Pulmonary artery endothelial cell (primary cell): Measurements from ENCODE around the gene AMOTL1. TPM values are rescaled to one million over a fixed set of nuclear protein-coding genes. Genes with fewer than 3 reads are reported as not detected.

Source experiments
- DNase-seq: peaks from one replicate; pipeline ENCODE4 v3.0.0-alpha.2; 2011; ENCODE audit warnings: low read depth, low spot score
- total RNA-seq: library from RNA; depleted of rRNA; stranded (reverse); fragments of >200 nt; gene quantifications from 2 replicates; pipeline ENCODE4 v1.2.3, GENCODE V29; 2014

Gene AMOTL1
- total RNA-seq, 1 donor from 2014 or later, result 49.5 TPM

DNA sequence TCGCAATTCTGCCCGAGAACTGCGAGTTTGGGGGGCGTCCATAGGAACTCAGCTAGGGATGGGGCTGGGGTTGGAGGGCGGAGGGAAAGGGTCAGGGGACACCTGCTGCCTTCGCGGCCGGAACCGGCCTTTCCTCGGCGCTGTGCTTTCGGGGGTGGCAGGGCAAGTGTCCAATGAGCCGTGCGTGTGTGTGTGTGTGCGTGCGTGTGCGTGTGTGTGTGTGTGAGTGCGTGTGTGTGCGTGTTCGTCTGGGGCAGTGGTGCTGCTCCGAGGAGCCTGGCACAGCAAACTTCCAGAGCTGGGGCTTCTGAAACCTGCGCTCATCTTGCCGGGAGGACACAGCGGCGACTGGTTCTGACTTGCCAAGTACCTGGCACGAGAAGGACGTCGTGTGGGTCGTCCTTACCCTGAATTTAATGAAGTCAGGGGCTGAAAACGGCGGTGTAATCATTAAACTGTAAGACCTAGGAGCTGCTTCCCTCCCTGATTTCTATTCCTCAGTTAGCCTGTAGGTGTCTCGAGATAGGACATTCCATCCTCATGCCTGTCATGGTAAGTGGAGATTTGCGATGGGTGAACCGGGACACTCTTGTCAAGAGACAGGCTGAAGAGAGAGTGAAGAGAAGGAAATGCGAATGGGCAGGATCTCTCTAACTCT, 27.0 kb upstream of the AMOTL1 start:
- DNase-seq, result no peak

DNA sequence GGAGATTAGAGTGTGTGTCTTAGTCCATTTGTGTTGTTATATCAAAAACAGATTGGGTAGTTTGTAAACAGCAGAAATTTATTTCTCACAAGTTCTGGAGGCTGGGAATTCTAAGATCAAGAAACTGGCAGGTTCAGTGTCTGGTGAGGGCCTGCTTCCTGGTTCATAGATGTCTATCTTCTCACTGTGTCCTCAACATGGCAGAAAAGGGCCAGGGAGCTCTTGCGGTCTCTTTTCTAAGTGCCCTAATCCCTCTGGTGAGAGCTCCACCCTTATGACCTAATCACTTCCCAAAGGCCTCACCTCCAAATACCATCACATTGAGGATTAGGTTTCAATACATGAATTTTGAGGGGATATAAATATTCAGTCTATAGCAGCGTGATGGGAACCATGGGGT, 25.5 kb upstream of the AMOTL1 start:
- no peak for DNase-seq

DNA sequence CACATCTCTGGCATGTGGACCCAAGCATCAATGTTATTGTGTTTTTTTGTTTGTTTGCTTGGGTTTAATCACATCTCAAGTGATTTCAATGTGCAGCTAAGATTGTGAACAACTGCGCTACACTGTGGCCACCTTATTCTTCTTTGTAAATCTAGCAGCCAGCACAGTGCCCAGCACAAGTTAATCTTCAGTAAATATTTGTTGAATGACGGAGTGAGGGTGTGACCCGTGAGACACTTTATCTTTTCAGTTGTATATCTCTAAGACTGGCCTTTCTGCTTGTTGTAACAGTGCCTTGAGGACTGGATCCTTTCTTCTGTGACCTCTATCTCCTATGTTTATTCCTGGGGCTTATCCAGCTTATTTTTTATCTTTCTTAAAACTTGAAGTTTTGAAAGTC, 21.4 kb upstream of the AMOTL1 start:
- DNase-seq, result no peak

DNA sequence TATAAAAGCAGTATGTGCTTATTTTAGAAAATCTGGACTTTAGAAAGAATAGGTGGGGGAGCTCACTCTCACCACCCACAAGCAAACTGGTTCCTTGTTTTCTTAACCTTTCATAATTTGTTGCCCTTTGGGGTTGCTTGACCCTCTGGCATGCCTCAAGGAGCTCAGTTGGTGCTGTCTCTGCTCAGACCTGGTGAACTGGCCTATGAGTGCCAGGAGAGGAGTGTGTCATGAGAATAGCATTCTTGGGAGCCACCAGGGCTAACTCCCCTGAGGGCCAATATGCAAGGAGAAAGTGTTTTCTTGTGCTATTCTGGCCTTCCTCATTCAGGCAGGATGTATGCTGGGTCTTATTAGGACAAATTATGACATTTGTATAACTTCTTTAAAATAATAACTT, 21.0 kb upstream of the AMOTL1 start:
- no peak for DNase-seq

DNA sequence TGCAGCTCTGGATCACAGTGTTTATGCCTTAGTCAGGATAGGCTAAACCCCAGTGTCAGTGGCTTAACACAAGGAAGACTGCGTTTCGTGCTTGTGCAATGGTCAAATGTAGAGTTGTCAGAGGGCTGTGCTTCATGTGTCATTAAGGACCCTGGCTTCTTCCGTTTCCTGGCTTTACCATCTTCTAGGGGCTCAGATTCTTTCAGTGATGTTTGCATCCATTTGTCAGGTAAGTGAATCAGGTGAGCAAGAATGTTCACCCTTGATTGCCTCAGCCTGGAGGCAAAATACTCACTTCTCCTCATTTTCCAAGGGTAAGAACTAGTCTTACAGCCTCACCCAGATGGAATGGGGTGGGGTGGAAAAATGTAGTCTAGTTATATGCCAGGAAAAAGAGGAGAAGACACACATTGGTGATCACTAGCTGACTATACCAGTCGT, 20.5 kb upstream of the AMOTL1 start:
- no peak for DNase-seq

DNA sequence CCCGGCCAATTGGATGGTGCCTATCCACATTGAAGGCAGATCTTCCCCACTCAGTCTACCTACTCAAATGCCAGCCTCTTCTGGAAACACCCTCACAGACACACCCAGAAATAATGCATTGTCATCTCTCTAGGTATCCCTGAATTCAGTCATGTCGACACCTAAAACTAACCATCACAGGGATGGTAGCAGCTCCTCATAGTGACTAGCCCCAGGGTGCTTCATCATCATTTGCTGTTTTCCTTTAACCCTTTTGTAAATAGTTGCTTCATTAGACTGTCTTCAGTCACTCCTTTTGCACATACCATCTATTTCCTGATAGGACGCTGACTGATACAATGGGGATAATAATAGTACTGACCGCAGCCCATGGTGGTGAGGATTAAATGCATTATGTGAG, 18.8 kb upstream of the AMOTL1 start:
- no peak for DNase-seq

DNA sequence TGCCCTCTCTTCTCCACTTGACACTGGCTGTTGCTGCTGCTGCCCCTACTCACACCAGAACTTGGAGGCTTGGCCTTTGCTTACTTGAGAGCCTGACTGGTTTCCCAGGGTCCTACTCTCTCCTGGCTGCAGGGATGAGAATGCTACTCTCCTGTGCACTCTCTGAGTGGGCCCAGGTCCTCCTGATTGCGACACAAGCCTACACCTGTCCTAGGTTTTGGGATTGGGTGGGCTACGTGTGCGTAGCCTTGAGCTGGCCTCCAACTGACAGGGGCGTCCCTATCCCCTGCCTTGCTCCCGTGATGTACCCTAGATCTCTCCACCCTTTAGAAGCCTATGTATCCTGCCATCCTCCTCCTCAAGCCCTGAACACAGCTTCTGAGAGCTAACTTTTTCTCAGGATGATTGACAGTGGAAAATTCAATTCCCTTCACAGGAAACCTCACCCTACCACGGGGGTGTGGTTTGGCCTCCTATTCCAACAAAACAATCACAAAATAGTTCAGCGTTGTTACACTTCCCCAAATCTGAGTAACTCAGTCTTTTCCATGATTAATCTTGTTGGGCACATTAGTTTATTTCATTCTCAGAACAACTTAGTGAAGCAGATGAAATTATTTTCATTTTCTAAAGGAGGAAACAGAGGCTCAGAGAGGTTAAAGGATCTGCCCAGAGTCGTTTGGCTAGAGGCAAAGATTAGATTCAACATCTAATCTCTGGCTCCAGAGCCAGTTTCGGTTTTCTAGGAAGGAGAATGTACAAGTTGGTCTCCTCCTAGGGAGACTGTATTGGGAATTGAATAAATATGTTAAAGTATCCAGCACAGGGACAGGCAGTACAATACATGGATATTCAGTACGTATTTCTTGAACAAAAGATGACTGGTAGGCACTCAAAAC, 17.6 kb upstream of the AMOTL1 start:
- DNase-seq, result no peak

DNA sequence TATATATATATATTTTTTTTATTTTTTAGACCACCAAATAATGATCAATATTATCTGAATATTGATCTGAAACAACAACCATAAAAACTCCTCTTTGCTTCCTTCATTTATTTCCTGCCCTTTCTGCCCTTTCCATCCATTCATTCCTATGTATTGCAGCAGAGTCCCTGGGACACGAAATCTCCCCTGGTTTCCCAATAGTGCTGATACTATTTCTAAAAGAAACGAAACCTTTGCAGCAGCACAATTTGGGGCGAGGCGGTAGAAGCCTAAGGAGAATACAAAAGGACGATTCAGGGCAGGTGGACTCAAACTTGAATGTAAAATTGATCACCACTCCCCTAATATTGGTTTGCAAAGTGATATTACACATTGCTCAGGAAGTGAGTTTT, 16.9 kb upstream of the AMOTL1 start:
- DNase-seq, result no peak

DNA sequence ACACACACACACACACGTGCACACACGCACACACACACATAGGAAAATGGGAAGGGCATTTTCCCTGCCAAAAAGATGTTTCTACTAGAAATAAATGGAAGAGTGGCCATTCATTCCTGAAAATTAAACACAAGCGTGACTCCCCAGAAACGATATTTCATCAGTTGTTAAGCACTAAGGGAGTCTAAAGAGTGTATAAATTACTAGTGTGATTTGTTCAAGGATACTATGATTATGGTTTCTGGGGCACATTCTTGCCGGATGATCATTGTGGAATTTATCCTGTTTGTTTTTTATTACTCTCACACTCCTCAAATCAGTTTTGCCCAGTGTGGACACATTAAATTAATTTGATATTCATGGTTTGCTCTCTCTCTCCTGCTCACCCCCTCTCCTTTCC, 16.4 kb upstream of the AMOTL1 start:
- no peak for DNase-seq

DNA sequence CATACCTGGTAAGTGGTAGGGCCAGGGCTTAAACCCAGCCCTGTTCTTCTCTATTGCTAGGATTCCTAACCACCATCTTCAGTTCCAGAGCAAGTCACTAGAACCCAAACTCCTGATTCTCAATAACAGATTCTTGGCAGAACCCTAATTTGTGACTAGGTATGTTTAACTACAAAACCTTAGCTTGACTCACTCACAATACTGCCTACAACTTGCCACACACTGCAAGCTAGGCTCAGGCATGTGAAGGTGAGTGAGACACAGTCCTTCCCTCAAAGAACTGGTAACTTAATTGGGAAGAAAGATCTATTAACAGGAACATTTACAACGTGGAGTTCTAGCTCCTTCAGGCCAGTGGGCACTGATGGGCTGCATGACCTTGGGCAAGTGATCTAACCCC, 14.5 kb upstream of the AMOTL1 start:
- DNase-seq, result no peak

DNA sequence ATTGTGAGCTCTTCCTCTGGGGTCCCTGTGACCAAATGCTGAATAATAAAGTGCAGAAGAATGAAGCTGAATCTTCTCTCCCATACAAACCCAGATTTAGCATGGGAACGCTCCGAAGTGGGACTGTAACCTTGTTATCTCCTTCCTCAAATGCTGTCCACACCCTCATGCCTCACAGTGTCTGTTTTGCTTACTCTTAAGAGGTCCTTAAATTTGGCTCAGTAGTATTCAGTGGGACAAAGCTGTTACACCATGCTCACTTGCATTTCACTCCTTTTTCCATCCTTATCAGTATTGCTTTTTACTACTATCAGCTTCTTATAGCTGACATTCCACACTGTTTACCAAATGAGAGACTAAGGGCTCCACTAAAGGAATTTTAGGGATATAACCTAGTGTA, 13.8 kb upstream of the AMOTL1 start:
- DNase-seq, result no peak

DNA sequence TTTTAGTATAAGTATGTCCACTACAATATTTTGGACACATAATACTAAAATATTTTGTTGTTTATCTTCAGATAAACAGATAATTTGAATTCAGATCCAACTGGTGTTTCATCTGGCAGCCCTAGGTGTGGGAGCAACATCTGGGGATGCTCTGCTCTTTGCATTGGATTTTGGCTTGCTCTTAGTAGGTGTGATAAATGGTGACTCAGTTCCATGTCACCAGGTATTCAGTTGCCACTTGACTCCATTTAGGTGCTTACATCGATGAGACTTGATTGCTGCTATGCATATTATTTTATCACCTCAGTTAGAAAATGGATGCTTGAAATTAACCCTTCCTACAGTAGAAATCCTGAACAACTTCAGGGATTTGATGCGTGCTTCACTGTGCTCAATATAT, 13.3 kb upstream of the AMOTL1 start:
- DNase-seq, result no peak

DNA sequence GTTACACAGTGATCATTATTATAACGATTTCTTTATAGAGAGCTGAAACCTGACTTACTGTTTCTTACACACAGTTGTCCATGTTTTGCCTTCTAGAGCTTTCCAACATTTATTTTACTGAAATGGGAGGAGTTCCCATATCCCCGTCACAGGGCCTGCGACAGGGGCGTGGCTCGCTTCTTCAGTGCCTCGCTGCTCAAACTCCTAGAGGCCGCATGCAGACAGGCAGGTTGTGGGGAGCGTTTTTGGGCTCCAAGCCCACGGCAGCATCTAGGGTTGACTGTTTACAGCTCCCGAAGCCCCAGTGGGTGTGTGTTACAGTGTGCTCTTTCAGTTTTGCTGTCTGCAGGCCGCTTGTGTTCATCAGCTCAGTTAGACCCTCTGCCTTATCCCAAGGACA, 12.7 kb upstream of the AMOTL1 start:
- DNase-seq, result no peak

DNA sequence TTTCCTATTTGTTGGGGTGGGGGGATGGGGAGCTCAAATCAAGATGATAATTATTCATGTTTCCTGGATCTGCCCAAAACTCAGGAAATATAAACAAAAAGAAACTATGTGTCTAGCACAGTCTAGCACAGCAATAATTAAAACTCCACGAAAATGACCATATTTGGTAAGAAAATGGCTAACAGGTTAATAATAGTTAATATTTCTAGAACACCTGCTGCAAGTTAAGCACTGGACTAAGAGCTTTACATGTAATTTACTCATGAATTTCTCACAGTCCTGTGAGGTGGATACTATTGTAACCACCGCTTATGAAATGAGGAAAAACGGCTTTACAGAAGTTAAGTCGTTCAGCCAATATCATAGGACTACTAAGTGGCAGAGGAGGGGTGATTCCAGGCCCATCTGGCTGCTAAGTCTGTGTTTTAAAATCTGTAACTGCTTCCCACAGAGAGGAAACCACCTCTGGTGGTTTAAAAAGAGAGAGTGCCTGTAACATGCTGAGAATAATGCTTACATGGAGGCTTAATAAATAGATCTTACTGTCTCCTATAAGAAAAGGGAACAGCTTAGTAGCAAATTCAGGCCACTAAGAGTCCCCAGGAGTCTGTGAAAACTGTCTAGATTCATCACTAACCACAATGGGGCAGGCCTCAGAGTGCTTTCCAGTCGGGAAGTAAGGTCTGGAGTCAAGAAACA, 11.0 kb upstream of the AMOTL1 start:
- no peak for DNase-seq

DNA sequence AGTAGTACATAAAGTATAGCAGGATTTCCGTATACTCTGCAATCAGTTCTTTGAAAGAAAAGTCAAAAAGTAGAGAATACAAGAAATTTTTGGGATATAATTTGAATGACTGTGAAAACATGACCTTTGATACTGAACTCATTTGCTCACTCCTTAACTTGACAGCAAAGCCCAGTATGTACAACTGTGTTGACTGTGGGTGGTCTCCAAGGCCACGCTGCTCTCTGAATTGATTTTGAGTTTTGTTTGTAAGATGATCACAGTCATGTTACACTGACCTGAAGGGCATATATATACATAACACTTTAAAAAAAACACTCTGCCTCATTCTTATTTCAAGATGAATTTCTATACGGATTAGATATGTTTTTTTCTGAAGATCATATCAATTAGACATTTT, 9.5 kb upstream of the AMOTL1 start:
- DNase-seq, result no peak

DNA sequence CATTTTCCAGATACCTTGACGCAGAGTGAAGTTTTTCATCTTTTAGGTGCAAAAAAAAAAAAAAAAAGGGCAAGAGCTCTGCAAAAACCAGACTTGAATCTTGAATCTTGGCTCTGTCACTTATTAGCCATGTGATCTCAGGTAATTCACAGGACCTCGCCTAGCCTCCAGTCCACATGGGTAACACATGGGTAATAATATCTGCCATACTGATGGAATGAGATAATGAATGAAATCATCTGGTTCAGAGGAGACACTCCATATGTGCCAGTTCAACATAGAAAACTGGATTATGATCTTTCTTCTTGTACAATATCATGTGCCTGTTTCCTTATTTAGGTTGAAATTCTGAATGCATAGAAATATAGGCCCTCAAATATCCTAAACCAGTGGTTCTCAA, 8.6 kb upstream of the AMOTL1 start:
- no peak for DNase-seq

DNA sequence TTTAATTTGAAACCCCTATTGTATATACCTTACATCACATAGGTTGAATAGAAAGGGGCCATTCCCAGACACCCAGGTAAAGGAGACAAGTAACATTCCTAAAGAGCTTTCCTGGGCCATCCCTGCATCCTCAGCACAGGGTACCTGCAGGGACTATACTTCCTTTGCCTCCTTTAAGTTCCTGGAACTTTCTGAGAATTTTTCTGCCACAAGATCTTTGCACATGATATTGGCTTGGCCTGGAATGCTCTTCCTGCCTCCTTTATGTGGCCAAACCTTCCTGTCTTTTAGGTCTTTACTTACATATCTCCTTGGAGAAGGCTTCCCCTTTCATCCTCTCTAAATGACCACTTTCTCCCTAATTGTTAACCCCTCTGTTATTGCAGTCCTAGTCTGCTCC, 7.9 kb upstream of the AMOTL1 start:
- no peak for DNase-seq

DNA sequence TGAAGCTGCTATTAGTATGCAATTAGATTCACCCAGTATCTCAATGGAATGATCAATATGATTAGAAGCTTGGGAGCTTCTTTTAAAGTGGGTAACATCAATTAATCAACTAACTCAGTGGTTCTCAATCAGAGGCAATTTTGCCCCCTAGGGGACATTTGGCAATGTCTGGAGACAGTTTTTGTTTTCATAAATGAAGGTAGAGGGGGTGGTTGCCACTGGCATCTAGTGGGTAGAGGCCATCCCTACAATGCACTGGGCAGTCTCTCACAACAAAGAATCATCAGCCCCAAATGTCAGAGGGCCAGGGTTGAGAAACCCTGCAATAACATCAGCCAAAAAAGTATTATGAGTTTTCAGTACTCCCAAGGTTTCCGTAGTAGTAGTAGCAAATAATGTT, 5.9 kb upstream of the AMOTL1 start:
- no peak for DNase-seq

DNA sequence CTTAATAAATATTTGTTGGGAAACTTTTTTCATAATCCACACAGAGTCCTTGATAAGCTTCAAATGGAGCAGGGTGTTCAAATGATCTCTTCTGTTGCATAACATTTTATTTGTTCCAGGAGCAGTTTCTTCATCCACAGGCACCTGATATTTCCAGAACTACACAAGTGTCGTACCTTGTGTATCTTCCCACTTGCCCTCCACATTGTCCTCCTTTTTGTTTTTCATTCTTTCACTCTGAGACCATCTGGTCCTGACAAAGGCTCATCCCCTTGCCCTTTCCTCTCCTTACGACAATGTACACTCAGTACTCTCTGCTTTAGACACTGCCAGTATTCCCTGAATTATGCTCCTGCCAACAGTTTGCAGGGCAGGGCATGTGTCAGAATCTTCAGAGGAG, 5.2 kb upstream of the AMOTL1 start:
- no peak for DNase-seq

DNA sequence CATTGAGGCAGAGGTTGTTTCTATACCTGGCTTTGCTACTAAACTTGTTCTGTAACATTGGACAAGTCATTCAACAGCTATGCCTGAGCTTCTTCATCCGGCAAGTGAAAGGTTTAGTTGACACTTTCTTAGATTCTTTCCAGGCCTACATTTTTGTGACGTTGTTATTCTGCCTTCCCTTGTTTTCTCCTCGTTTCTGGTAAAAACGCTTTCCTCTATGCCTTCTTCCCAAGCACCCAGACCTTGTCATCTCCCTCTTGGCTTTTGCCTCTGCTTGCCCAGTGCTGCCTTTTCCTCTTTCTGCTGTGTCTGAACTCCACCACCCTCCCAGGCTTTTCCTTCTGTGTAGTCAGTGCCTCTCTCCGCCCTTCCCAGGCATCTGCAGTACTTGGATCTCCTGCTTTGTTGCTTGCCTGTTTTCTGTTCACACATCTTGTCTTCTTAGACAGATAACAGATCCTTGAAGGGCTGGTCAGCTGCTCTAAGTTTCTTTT, 1.4 kb upstream of the AMOTL1 start:
- no peak for DNase-seq

DNA sequence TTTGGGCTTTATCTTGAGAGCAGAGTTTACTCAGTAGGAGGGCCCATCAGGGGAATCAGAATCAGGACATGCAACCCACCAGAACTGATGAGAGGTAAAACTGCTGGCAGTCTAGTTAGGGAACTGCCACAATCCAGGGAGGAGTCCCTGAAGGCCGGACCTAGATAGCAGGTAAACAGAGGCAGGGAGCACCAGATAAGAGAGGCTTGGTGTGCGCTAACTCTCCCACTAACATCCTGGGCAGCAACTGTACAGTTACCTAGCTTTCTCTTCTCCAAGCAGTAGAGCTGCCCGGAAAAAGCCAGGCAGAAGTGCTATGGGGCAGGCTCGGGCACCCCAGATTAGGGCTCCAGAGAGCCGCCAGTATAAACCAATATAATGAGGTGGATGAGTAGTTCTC, 865 bp upstream of the AMOTL1 start:
- DNase-seq, result no peak
